Thoracic aorta (tissue), 2 donors: ENCODE data around the gene ST6GAL1. TPM values are rescaled to one million over a fixed set of nuclear protein-coding genes. Genes with fewer than 3 reads are reported as not detected.

Experiments used
- ATAC-seq: fragments of 150-250 bp; one replicate; pipeline ENCODE4 v1.8.0; 2017; ENCODE audit warnings: low read depth; ENCODE audit not compliant: insufficient number of reproducible peaks, low FRiP score
- DNase-seq: peaks from one replicate; pipeline ENCODE4 v3.0.0-alpha.2; 2020; ENCODE audit warnings: low spot score
- H3K27ac ChIP-seq, 2 donors: fragments of 200-600 bp; sonication (generic); 1 replicate in 1 of 2; 2 replicates in 1 of 2; pipeline ENCODE4 v1.5.1; 2016; ENCODE audit warnings: mild to moderate bottlenecking in 2 of 2, moderate library complexity in 2 of 2
- H3K27me3 ChIP-seq: fragments of 200-600 bp; sonication (generic); replicated peaks from 2 replicates; pipeline ENCODE4 v1.6.0; 2016; ENCODE audit warnings: mild to moderate bottlenecking; ENCODE audit not compliant: insufficient read depth
- H3K36me3 ChIP-seq: fragments of 200-600 bp; sonication (generic); one replicate; pipeline ENCODE4 v1.5.1; 2016
- H3K4me1 ChIP-seq, 2 donors: fragments of 200-600 bp; sonication (generic); 1 replicate in 1 of 2; 2 replicates in 1 of 2; pipeline versions ENCODE4 v1.5.1 to v1.6.0; 2016; ENCODE audit warnings: low read depth in 2 of 2, mild to moderate bottlenecking in 1 of 2; ENCODE audit not compliant: control insufficient read depth in 1 of 2
- H3K4me3 ChIP-seq: fragments of 200-600 bp; sonication (generic); 2 replicates; pipeline ENCODE4 v1.5.1; 2016; ENCODE audit warnings: mild to moderate bottlenecking
- H3K9me3 ChIP-seq: fragments of 200-600 bp; sonication (generic); 2 replicates; pipeline ENCODE4 v1.5.1; 2016
- CTCF ChIP-seq: fragments of 200-600 bp; sonication (generic); IDR thresholded peaks from one replicate; pipeline ENCODE4 v1.5.1; 2019; ENCODE audit warnings: antibody characterized with exemption
- total RNA-seq, 2 donors: library from RNA; depleted of rRNA; stranded (reverse); fragments of >200 nt; gene quantifications; one replicate each; pipeline versions ENCODE4 v1.1.0 to v1.2.3, GENCODE V29; 2016

Gene ST6GAL1
- total RNA-seq, 2 donors from 2014 or later, result 89.5 to 141 TPM

GRCh38 chr3:187120326-187120725 lies 190.0 kb downstream of the ST6GAL1 start:
- Histone ChIP-seq H3K27ac (no peak overlapping the region), H3K36me3 (no peaks in the 10 kb centered on the region), H3K27me3 (no peaks in the 10 kb centered on the region), H3K9me3 (no peaks in the 10 kb centered on the region), H3K4me3 (no peak overlapping the region), H3K4me1 (no peaks in the 10 kb centered on the region)
- ATAC-seq, result no peak
- no peak for TF ChIP-seq CTCF
- no peak for DNase-seq

- no peak for DNase-seq
- H3K27ac ChIP-seq, result no peak overlapping the region
- no peaks in the 10 kb centered on the region for H3K4me1 ChIP-seq
- no peaks in the 10 kb centered on the region for H3K9me3 ChIP-seq
- no peak for TF ChIP-seq CTCF
- H3K36me3 ChIP-seq, result no peaks in the 10 kb centered on the region
- H3K27me3 ChIP-seq, result no peaks in the 10 kb centered on the region
- no peak overlapping the region for H3K4me3 ChIP-seq
- ATAC-seq, result no peak
Observed at GRCh38 chr3:187122261-187122660, 191.9 kb downstream of the ST6GAL1 start.

GRCh38 chr3:187125319-187126031 lies 195.1 kb downstream of the ST6GAL1 start:
- H3K27me3 ChIP-seq, result no peaks in the 10 kb centered on the region
- no peak for TF ChIP-seq CTCF
- H3K27ac ChIP-seq, result no peak overlapping the region
- no peaks in the 10 kb centered on the region for H3K36me3 ChIP-seq
- DNase-seq (no peak), ATAC-seq (no peak)
- H3K9me3 ChIP-seq, result no peaks in the 10 kb centered on the region
- H3K4me1 ChIP-seq, result peaks cover 0 to 6% of the 10 kb centered on the region in 2 donors
- H3K4me3 ChIP-seq, result no peak overlapping the region

Other genes starting within 250 kb of the ST6GAL1 start
- gene KNG1, start 213.2 kb upstream of the ST6GAL1 start, total RNA-seq, result not detected
- 100 to 1,000 TPM; 297 to 360 TPM for gene EIF4A2, start 146.9 kb upstream of the ST6GAL1 start, total RNA-seq
- gene RFC4, start 124.0 kb upstream of the ST6GAL1 start, total RNA-seq, result 10 to 100 TPM in 1 of 2 donors, 1 to 10 TPM in 1; 4.7 to 20.4 TPM
- gene ADIPOQ, start 87.8 kb upstream of the ST6GAL1 start, total RNA-seq, result 1 to 10 TPM; 6.8 to 8.8 TPM
- gene RPL39L, start 209.0 kb downstream of the ST6GAL1 start, total RNA-seq, result 10 to 100 TPM; 20.0 to 23.1 TPM